Neuronal stem cell (in vitro differentiated cells): ENCODE data around the gene FAR2.

ENCODE experiments used
- DNase-seq: peaks from one replicate; pipeline ENCODE4 v3.0.0-alpha.2; 2013; ENCODE audit warnings: low spot score
- H2AFZ ChIP-seq: one replicate; pipeline ENCODE4 v1.6.1; 2013; ENCODE audit warnings: mild to moderate bottlenecking, low read length, inconsistent platforms
- H2AK5ac ChIP-seq: 2 replicates; pipeline ENCODE4 v1.6.1; 2013; ENCODE audit warnings: low read depth, mild to moderate bottlenecking, inconsistent platforms, low read length, moderate library complexity, mixed read lengths
- H2BK120ac ChIP-seq: 2 replicates; pipeline ENCODE4 v1.6.1; 2013; ENCODE audit warnings: low read depth, mild to moderate bottlenecking, inconsistent platforms, low read length, moderate library complexity, mixed read lengths
- H2BK12ac ChIP-seq: one replicate; pipeline ENCODE4 v1.6.1; 2013; ENCODE audit warnings: low read length, inconsistent platforms
- H2BK15ac ChIP-seq: 2 replicates; pipeline ENCODE4 v1.6.1; 2013; ENCODE audit warnings: mild to moderate bottlenecking, low read length, inconsistent platforms, mixed read lengths
- H2BK5ac ChIP-seq: one replicate; pipeline ENCODE4 v1.6.1; 2013; ENCODE audit warnings: inconsistent platforms, mild to moderate bottlenecking, low read length, moderate library complexity
- H3K14ac ChIP-seq: one replicate; pipeline ENCODE4 v1.6.1; 2013; ENCODE audit warnings: low read length, inconsistent platforms
- H3K18ac ChIP-seq: 2 replicates; pipeline ENCODE4 v1.6.1; 2013; ENCODE audit warnings: low read length, inconsistent platforms
- H3K23ac ChIP-seq: 2 replicates; pipeline ENCODE4 v1.6.1; 2013; ENCODE audit warnings: low read depth, mild to moderate bottlenecking, mixed read lengths, low read length, inconsistent platforms; ENCODE audit not compliant: poor library complexity
- H3K27ac ChIP-seq: replicated peaks from 3 replicates; pipeline ENCODE4 v1.5.1; 2013; ENCODE audit warnings: low read length, inconsistent platforms
- H3K27me3 ChIP-seq, 3 experiments: 2 replicates each; pipeline ENCODE4 v1.6.1; 2013; ENCODE audit warnings: low read length in 3 of 3, mild to moderate bottlenecking in 2 of 3, inconsistent platforms in 1 of 3, low read depth in 1 of 3, mixed read lengths in 1 of 3, moderate library complexity in 1 of 3; ENCODE audit not compliant: control insufficient read depth in 3 of 3, insufficient read depth in 3 of 3
- H3K36me3 ChIP-seq, 2 donors: replicated peaks in 1 of 2; 2 replicates each; pipeline ENCODE4 v1.6.1; 2013; ENCODE audit warnings: low read length in 2 of 2; ENCODE audit not compliant: control insufficient read depth in 2 of 2, insufficient read depth in 2 of 2
- H3K4ac ChIP-seq: 2 replicates; pipeline ENCODE4 v1.6.1; 2013; ENCODE audit warnings: inconsistent platforms, mild to moderate bottlenecking, low read length, moderate library complexity
- H3K4me1 ChIP-seq, 2 donors: 1 replicate in 1 of 2; 2 replicates in 1 of 2; pipeline ENCODE4 v1.6.1; 2013; ENCODE audit warnings: low read length in 2 of 2, low read depth in 1 of 2; ENCODE audit not compliant: control insufficient read depth in 2 of 2, insufficient read depth in 1 of 2
- H3K4me2 ChIP-seq: one replicate; pipeline ENCODE4 v1.6.1; 2013; ENCODE audit warnings: mild to moderate bottlenecking, low read length, inconsistent platforms; ENCODE audit not compliant: insufficient read depth, poor library complexity, severe bottlenecking
- H3K4me3 ChIP-seq, 2 donors: 2 replicates each; pipeline ENCODE4 v1.5.1; 2013; ENCODE audit warnings: low read length in 2 of 2, mild to moderate bottlenecking in 2 of 2, inconsistent platforms in 1 of 2, moderate library complexity in 1 of 2
- H3K79me1 ChIP-seq: one replicate; pipeline ENCODE4 v1.6.1; 2013; ENCODE audit warnings: low read depth, mild to moderate bottlenecking, inconsistent platforms, low read length, moderate library complexity
- H3K9ac ChIP-seq: one replicate; pipeline ENCODE4 v1.6.1; 2013; ENCODE audit warnings: mild to moderate bottlenecking, low read depth, low read length, inconsistent platforms; ENCODE audit not compliant: poor library complexity
- H3K9me3 ChIP-seq, 2 donors: replicated peaks in 1 of 2; 2 replicates each; pipeline versions ENCODE3 to v1.6.1; 2013; ENCODE audit warnings: low read length in 2 of 2, mild to moderate bottlenecking in 2 of 2, inconsistent platforms in 1 of 2, low read depth in 1 of 2, mixed read lengths in 1 of 2, moderate library complexity in 1 of 2; ENCODE audit not compliant: control insufficient read depth in 2 of 2, insufficient read depth in 1 of 2
- H4K8ac ChIP-seq: one replicate; pipeline ENCODE4 v1.6.1; 2013; ENCODE audit warnings: low read depth, mild to moderate bottlenecking, inconsistent platforms, low read length, moderate library complexity
- H4K91ac ChIP-seq: one replicate; pipeline ENCODE4 v1.6.1; 2013; ENCODE audit warnings: low read length, low read depth, mild to moderate bottlenecking, inconsistent platforms; ENCODE audit not compliant: poor library complexity
- WGBS, 2 donors: extraction: QIAGEN DNeasy Blood & Tissue Kit; methylation state at CpG; one replicate each; pipeline ENCODE4 v1.1.7; 2013; ENCODE audit warnings: missing lambda C conversion rate in 2 of 2, mixed read lengths in 1 of 2; ENCODE audit not compliant: insufficient read length in 2 of 2, insufficient replicate concordance in 1 of 2; ENCODE audit errors: extremely low coverage in 2 of 2; 5-methylcytosine and 5-hydroxymethylcytosine counted together

The FAR2 gene

GRCh38 chr12:29152981-29153630 lies 4.0 kb downstream of the FAR2 start:
- H3K14ac ChIP-seq: no peak overlapping the region
- H2BK15ac ChIP-seq: no peak overlapping the region
- H3K4me3 ChIP-seq: no peak overlapping the region
- H3K18ac ChIP-seq: no peak overlapping the region
- H2BK120ac ChIP-seq: no peak overlapping the region
- no peak overlapping the region for H2AK5ac ChIP-seq
- no peak overlapping the region for H4K8ac ChIP-seq
- H3K4me2 ChIP-seq: no peak overlapping the region
- no peak overlapping the region for H3K9ac ChIP-seq
- H3K9me3 ChIP-seq: no peaks in the 10 kb centered on the region
- no peak overlapping the region for H2BK12ac ChIP-seq
- H3K27ac ChIP-seq: no peak overlapping the region
- no peak overlapping the region for H3K4ac ChIP-seq
- H3K79me1 ChIP-seq: no peaks in the 10 kb centered on the region
- H3K27me3 ChIP-seq: peaks cover 0 to 38% (median 0%) of the 10 kb centered on the region in 3 experiments
- H2BK5ac ChIP-seq: no peak overlapping the region
- no peak overlapping the region for H3K23ac ChIP-seq
- H3K4me1 ChIP-seq: peaks cover 1 to 8% of the 10 kb centered on the region in 2 donors
- no peak overlapping the region for H2AFZ ChIP-seq
- H4K91ac ChIP-seq: no peak overlapping the region
- H3K36me3 ChIP-seq: no peaks in the 10 kb centered on the region
- DNase-seq: no peak
- no CpG with 5 or more reads among the region's 4 CpGs for WGBS, 2 donors

- no CpG with 5 or more reads among the region's 1 CpG for WGBS, 2 donors
- H3K36me3 ChIP-seq: no peaks in the 10 kb centered on the region
- H3K4ac ChIP-seq: no peak overlapping the region
- H3K4me3 ChIP-seq: no peak overlapping the region
- H2AK5ac ChIP-seq: no peak overlapping the region
- H3K4me2 ChIP-seq: no peak overlapping the region
- no peak overlapping the region for H3K9ac ChIP-seq
- H3K27ac ChIP-seq: no peak overlapping the region
- no peak overlapping the region for H4K91ac ChIP-seq
- no peaks in the 10 kb centered on the region for H3K79me1 ChIP-seq
- no peak overlapping the region for H2BK5ac ChIP-seq
- no peak overlapping the region for H2BK120ac ChIP-seq
- no peak overlapping the region for H2BK12ac ChIP-seq
- H3K9me3 ChIP-seq: no peaks in the 10 kb centered on the region
- H3K14ac ChIP-seq: no peak overlapping the region
- H2BK15ac ChIP-seq: no peak overlapping the region
- H3K23ac ChIP-seq: no peak overlapping the region
- H4K8ac ChIP-seq: no peak overlapping the region
- H3K27me3 ChIP-seq: peaks cover 0 to 19% (median 0%) of the 10 kb centered on the region in 3 experiments
- DNase-seq: no peak
- no peak overlapping the region for H3K18ac ChIP-seq
- H2AFZ ChIP-seq: no peak overlapping the region
- peaks cover 0 to 3% of the 10 kb centered on the region in 2 donors for H3K4me1 ChIP-seq
Measured at GRCh38 chr12:29155079-29155478, 6.0 kb downstream of the FAR2 start.

- no peak overlapping the region for H4K91ac ChIP-seq
- H3K4me3 ChIP-seq: no peak overlapping the region
- H2BK120ac ChIP-seq: no peak overlapping the region
- H3K27me3 ChIP-seq: peaks cover 0 to under 1% (median 0%) of the 10 kb centered on the region in 3 experiments
- no peak overlapping the region for H3K9ac ChIP-seq
- no peak overlapping the region for H4K8ac ChIP-seq
- H3K27ac ChIP-seq: no peak overlapping the region
- no CpG with 5 or more reads among the region's 1 CpG for WGBS, 2 donors
- no peaks in the 10 kb centered on the region for H3K4me1 ChIP-seq
- H2AFZ ChIP-seq: no peak overlapping the region
- no peak overlapping the region for H3K14ac ChIP-seq
- H2BK12ac ChIP-seq: no peak overlapping the region
- no peak overlapping the region for H3K23ac ChIP-seq
- H3K18ac ChIP-seq: no peak overlapping the region
- H3K9me3 ChIP-seq: no peaks in the 10 kb centered on the region
- no peak overlapping the region for H2BK5ac ChIP-seq
- no peak overlapping the region for H2AK5ac ChIP-seq
- H3K79me1 ChIP-seq: no peaks in the 10 kb centered on the region
- no peak overlapping the region for H3K4me2 ChIP-seq
- H3K36me3 ChIP-seq: no peaks in the 10 kb centered on the region
- DNase-seq: no peak
- H3K4ac ChIP-seq: no peak overlapping the region
- no peak overlapping the region for H2BK15ac ChIP-seq
Measured at GRCh38 chr12:29157486-29157946, 8.4 kb downstream of the FAR2 start.

- H2BK15ac ChIP-seq: no peak overlapping the region
- no peak overlapping the region for H3K14ac ChIP-seq
- no peak overlapping the region for H4K91ac ChIP-seq
- no peaks in the 10 kb centered on the region for H3K27me3 ChIP-seq
- H3K27ac ChIP-seq: no peak overlapping the region
- H3K23ac ChIP-seq: no peak overlapping the region
- no peak overlapping the region for H2AFZ ChIP-seq
- H2BK5ac ChIP-seq: no peak overlapping the region
- no peaks in the 10 kb centered on the region for H3K4me1 ChIP-seq
- no peak overlapping the region for H2BK12ac ChIP-seq
- H2AK5ac ChIP-seq: no peak overlapping the region
- H3K4ac ChIP-seq: no peak overlapping the region
- DNase-seq: no peak
- H3K4me3 ChIP-seq: no peak overlapping the region
- H3K36me3 ChIP-seq: no peaks in the 10 kb centered on the region
- H3K9ac ChIP-seq: no peak overlapping the region
- H3K4me2 ChIP-seq: no peak overlapping the region
- WGBS, 2 donors: no CpG with 5 or more reads among the region's 2 CpGs
- no peak overlapping the region for H4K8ac ChIP-seq
- no peaks in the 10 kb centered on the region for H3K9me3 ChIP-seq
- H2BK120ac ChIP-seq: no peak overlapping the region
- H3K18ac ChIP-seq: no peak overlapping the region
- H3K79me1 ChIP-seq: no peaks in the 10 kb centered on the region
Measured at GRCh38 chr12:29158115-29158763, 9.2 kb downstream of the FAR2 start.
